AG04449 (cell line): ENCODE measurements around the gene MYADML2.

Experiments
- CTCF ChIA-PET: fragments of 350-600 bp; formaldehyde crosslinking; extraction: SDS; loops from one replicate; lab custom pipeline; 2021; ENCODE audit warnings: antibody characterized with exemption; lab: Yijun Ruan, JAX
- POLR2A ChIA-PET: fragments of 400-600, 350-600 bp; formaldehyde crosslinking; extraction: SDS; loops from one replicate; lab custom pipeline; 2020; ENCODE audit warnings: antibody characterized with exemption, inconsistent platforms; lab: Yijun Ruan, JAX
- DNase-seq: peaks from one replicate; pipeline ENCODE4 v3.0.0-alpha.2; 2010; ENCODE audit warnings: low read depth, low spot score
- H3K4me3 ChIP-seq: 2 replicates; pipeline ENCODE4 v1.5.1; 2011; ENCODE audit warnings: low read depth, mild to moderate bottlenecking, control low read depth, low read length
- CTCF ChIP-seq: IDR thresholded peaks from one replicate; pipeline ENCODE4 v1.5.1; 2011; ENCODE audit warnings: mild to moderate bottlenecking, moderate library complexity, low read length, control low read depth, inconsistent platforms; ENCODE audit not compliant: insufficient read depth; ENCODE audit errors: missing control alignments

Gene MYADML2

DNA sequence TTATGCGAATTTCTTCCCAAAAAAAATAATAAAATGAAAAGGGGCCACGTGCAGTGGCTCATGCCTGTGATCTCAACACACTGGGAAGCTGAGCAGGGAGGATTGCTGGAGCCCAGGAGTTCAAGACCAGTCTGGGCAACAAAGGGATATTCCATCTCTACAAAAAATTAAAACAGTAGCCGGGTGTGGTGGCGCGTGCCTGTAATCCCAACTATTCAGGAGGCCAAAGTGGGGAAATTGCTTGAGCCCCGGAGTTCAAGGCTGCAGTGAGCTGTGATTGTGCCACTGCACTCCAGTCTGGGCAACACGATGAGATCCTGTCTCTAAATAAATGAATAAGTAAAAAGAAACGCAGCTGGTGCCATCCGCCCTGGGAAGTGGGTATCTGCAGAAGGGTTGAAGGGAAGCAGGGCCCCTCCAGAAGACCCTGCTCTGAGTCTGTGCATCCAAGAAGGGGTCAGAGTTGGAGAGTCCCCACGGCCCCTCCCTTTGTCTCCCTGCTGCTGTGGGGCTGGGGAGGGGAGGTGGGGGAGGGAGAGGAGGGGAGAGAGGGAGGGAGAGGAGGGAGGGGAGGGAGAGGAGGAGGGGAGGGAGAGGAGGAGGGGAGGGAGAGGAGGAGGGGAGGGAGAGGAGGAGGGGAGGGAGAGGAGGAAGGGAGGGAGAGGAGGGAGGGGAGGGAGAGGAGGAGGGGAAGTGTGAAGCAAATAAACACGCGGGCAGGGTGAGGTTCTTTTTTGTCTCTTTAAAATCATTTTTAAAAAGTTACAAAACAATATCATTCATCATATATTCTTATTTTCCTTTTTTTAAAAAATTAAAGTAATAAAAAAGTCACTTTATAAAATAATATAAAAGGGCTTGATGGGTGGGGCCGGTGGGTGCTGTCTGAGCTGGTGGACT is 5.0 kb upstream of the MYADML2 start:
- POLR2A ChIA-PET: no interaction called here
- CTCF ChIA-PET: interaction anchor here (1.3 to 6.7 kb wide), 4 partner anchors 8 to 68 kb away, joined by 3 to 66 read pairs (median 18); partner anchors contain the start of genes ASPSCR1, CENPX, LRRC45 and NOTUM
- TF ChIP-seq CTCF: no peak

GRCh38 chr17:81950501-81950900 is 3.5 kb upstream of the MYADML2 start:
- ChIA-PET POLR2A (no interaction called here), CTCF (interaction anchor here (1.1 to 3.2 kb wide), 2 partner anchors 10 to 22 kb away, joined by 3 to 33 read pairs; partner anchors contain the start of gene NOTUM)

More for the DNA sequence above, 5.0 kb upstream of the MYADML2 start:
- H3K4me3 ChIP-seq: no peak overlapping the region
- no peak for DNase-seq

DNA sequence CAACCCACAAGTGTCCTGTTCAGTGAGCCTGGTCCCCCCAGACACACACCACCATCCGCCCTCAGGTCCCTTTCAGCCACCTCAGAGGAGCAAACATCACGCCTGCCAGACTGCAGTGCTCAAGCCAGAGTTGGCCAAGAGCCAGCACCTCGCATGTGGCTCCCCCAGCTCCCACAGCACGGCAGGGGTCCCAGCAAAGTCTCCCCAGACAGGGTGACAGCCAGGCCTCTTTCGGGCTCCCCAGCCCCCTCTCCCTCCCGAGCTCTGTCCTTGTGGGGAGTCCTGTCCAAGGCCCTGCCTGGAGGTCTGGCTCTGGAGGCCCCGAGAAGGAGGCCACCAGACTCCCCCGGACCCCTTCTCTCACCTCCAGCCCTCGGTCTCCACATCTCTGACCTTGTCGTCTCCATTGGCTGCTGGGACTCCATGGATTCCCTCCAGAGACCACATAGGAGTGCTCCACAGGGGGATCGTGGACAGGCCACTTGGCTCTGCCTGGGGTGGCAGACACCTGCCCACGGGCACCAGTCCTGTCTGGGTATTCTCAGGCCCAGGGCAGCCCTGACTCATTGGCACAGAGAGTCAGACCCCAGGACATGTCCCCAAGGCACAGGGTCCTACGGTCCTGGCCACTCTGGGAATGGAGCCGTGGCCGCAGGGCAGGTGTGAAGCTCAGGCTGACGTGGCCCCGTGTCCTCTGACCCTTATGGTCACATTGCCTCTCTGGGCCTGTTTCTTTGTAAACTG is 1.8 kb upstream of the MYADML2 start:
- ChIA-PET CTCF (interaction anchor here (1.2 to 2.2 kb wide), 3 partner anchors 11 to 81 kb away, joined by 4 to 13 read pairs (median 4); partner anchors contain the start of gene NOTUM), POLR2A (no interaction called here)
- no peak for TF ChIP-seq CTCF
- DNase-seq: no peak
- no peak overlapping the region for H3K4me3 ChIP-seq

More at GRCh38 chr17:81950501-81950900, 3.5 kb upstream of the MYADML2 start:
- TF ChIP-seq CTCF: no peak
- DNase-seq: no peak
- no peak overlapping the region for H3K4me3 ChIP-seq

DNA sequence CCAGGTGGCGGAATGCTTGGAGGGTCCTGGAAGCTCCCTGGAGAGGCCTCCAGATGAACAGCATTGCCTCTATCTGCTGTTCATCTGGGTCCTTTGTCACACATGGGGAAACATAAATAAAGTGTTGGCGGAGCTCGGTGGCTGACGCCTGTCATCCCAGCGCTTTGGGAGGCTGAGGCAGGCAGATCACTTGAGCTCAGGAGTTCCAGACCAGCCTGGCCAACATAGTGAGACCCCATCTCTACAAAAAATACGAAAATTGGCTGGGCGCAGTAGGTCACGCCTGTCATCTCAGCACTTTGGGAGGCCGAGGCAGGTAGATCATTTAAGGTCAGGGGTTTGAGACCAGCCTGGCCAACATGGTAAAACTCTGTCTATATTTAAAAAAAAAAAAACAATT is 2.2 kb downstream of the MYADML2 start:
- DNase-seq: no peak
- POLR2A ChIA-PET: no interaction called here
- CTCF ChIA-PET: interaction anchor here (0.8 to 2.6 kb wide), 6 partner anchors 10 to 76 kb away, joined by 3 to 10 read pairs (median 3); partner anchors contain the start of gene NOTUM
- no peak overlapping the region for H3K4me3 ChIP-seq
- TF ChIP-seq CTCF: no peak

- no peak for DNase-seq
- ChIA-PET CTCF (no interaction called here), POLR2A (no interaction called here)
- no peak for TF ChIP-seq CTCF
- H3K4me3 ChIP-seq: no peak overlapping the region
Observed at GRCh38 chr17:81942167-81942553, 4.9 kb downstream of the MYADML2 start.
